ENCODE measurements around the gene SAMD14. TPM values are rescaled to one million over a fixed set of nuclear protein-coding genes. Genes with fewer than 3 reads are reported as not detected.
A peak's percentile ranks its signal among the peaks of the same experiment; 100 is the strongest.

SAMD14 gene
- total RNA-seq, 1 donor from 2014 or later, result 8.7 TPM

DNA sequence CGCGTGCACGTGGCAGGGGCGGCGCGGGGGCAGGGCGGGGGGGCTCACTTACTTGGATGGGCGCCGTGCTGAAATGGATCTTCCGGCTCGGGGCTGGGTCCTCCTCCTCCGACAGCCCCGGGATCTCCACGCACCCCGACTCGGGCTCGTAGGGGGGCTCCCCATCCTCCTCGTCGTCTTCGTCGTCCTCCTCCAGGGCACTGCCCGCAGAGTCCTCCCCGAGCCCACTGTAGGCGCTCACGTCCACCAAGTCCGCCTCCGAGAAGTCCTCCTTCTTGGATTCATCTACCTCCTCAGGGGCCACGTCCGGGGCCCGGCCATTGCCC lies 19.1 kb upstream of the SAMD14 start:
- Histone ChIP-seq H3K36me3 (no peaks in the 10 kb centered on the region), H3K79me2 (ENCODE audit: low read depth) (peaks cover 48% of the 10 kb centered on the region), H3K4me1 (peaks cover 37% of the 10 kb centered on the region), H4K20me1 (ENCODE audit: low read depth) (peaks cover 55% of the 10 kb centered on the region), H3K9me3 (ENCODE audit: low read depth) (no peaks in the 10 kb centered on the region), H2AFZ (replicated peaks) (no peak overlapping the region), H3K4me3 (peak overlapping the region; percentile 78), H3K9ac (no peak overlapping the region), H3K27ac (no peak overlapping the region), H3F3A (ENCODE audit: low read depth) (peaks cover 29% of the 10 kb centered on the region), H3K27me3 (peaks cover 13% of the 10 kb centered on the region), H3K4me2 (peak overlapping the region; percentile 96)
- Mint-ChIP-seq H3K4me3 (peak overlapping the region; percentile 87), H3K9me3 (no peaks in the 10 kb centered on the region), H3K4me1 (peaks cover 42% of the 10 kb centered on the region), H3K27me3 (ENCODE audit: insufficient read depth, low read depth) (peaks cover 8% of the 10 kb centered on the region), H3K27ac (no peak overlapping the region), H3K36me3 (peaks cover 10% of the 10 kb centered on the region)
- TF ChIP-seq, protein P1, sequence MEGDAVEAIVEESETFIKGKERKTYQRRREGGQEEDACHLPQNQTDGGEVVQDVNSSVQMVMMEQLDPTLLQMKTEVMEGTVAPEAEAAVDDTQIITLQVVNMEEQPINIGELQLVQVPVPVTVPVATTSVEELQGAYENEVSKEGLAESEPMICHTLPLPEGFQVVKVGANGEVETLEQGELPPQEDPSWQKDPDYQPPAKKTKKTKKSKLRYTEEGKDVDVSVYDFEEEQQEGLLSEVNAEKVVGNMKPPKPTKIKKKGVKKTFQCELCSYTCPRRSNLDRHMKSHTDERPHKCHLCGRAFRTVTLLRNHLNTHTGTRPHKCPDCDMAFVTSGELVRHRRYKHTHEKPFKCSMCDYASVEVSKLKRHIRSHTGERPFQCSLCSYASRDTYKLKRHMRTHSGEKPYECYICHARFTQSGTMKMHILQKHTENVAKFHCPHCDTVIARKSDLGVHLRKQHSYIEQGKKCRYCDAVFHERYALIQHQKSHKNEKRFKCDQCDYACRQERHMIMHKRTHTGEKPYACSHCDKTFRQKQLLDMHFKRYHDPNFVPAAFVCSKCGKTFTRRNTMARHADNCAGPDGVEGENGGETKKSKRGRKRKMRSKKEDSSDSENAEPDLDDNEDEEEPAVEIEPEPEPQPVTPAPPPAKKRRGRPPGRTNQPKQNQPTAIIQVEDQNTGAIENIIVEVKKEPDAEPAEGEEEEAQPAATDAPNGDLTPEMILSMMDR (IDR thresholded peaks at IDR 0.05), result no peak
- no peak for TF ChIP-seq EZH2phosphoT487 (IDR thresholded peaks at IDR 0.05)
- TF ChIP-seq EZH2 (IDR thresholded peaks at IDR 0.05), result no peak
- no peak for DNase-seq (ENCODE audit: low spot score)

DNA sequence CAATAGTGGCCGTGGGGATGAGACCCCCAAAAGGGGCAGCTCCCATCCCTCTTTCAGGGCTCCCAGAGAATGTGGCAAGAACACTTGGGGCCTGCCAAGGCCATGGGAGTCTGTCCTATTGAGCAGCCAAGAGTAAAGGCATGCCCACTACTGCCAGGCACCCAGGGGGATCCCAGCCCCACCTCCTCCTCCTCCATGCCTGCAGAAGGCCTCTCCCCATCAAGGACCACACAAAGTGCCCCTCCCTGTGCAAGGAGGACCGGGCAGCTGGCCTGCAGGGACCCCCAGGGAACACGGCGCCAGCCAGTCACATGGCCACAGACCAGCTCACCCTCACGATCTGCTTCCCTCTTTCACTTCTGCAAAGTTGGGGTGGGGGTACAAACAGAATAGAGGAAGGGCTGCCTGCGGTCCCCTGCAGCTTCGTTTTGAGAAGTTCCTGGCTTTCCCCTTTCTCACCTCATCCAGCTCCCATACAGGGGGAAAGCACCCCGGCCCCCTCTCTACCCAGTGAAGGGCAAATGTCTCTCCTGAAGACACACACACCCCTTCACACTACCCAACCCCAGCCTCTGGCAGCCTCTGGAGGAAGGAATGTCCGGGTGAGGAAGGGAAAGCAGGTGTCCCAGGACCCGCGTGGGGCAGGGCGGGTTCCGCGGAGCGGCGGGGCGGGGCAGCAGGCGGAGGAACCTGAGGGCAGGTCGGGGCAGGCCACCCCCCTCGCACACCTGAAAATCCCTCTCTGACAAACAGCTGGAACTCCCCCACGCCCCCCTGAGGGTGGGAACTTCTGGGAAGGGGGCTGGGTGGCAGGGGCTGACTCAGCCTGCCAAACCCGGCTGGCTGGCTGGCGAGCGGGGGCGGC lies 18.5 kb upstream of the SAMD14 start:
- H3K27ac ChIP-seq, result no peak overlapping the region
- Mint-ChIP-seq H3K4me1 (peaks cover 42% of the 10 kb centered on the region), H3K27me3 (ENCODE audit: insufficient read depth, low read depth) (peaks cover 10% of the 10 kb centered on the region), H3K27ac (peak overlapping the region; percentile 78), H3K9me3 (no peaks in the 10 kb centered on the region), H3K36me3 (peaks cover 12% of the 10 kb centered on the region), H3K4me3 (peak overlapping the region; percentile 87)
- H3K4me1 ChIP-seq, result peaks cover 37% of the 10 kb centered on the region
- DNase-seq (ENCODE audit: low spot score), result peak; percentile 54
- TF ChIP-seq EZH2 (IDR thresholded peaks at IDR 0.05) (no peak), EZH2phosphoT487 (IDR thresholded peaks at IDR 0.05) (no peak)
- TF ChIP-seq, protein P1 (IDR thresholded peaks at IDR 0.05), result peak; percentile 28
- peaks cover 55% of the 10 kb centered on the region for H4K20me1 ChIP-seq (ENCODE audit: low read depth)
- H2AFZ ChIP-seq (replicated peaks), result no peak overlapping the region
- peak overlapping the region; percentile 78 for H3K4me3 ChIP-seq
- H3K27me3 ChIP-seq, result peaks cover 13% of the 10 kb centered on the region
- no peaks in the 10 kb centered on the region for H3K36me3 ChIP-seq
- peak overlapping the region; percentile 96 for H3K4me2 ChIP-seq
- H3K9me3 ChIP-seq (ENCODE audit: low read depth), result no peaks in the 10 kb centered on the region
- H3K9ac ChIP-seq, result no peak overlapping the region
- peaks cover 48% of the 10 kb centered on the region for H3K79me2 ChIP-seq (ENCODE audit: low read depth)
- H3F3A ChIP-seq (ENCODE audit: low read depth), result peaks cover 29% of the 10 kb centered on the region

DNA sequence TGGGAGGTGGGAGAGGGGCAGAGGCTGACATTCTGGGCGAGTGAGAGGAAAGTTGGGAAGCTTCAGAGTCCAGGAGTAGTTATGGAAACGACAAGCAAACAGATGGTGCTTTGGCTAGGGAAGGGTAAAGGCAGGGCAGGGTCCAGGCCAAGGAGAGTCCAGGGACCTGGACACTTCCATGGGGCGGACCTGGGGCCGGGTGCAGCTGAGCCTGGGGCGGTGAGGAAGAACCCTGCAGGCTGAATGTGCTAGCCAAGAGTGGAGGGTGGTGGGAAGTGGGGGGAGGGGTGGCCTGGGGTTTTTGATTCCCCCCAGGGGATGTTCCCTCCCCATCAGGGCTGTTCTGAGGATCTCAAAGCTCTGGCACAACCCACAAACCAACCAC lies 17.9 kb upstream of the SAMD14 start:
- Histone ChIP-seq H3K9ac (peak overlapping the region; percentile 49), H3K4me1 (peaks cover 34% of the 10 kb centered on the region), H3K36me3 (no peaks in the 10 kb centered on the region), H3F3A (ENCODE audit: low read depth) (peaks cover 29% of the 10 kb centered on the region), H3K4me3 (peak overlapping the region; percentile 78), H3K27me3 (peaks cover 13% of the 10 kb centered on the region), H3K27ac (no peak overlapping the region), H4K20me1 (ENCODE audit: low read depth) (peaks cover 55% of the 10 kb centered on the region), H2AFZ (replicated peaks) (no peak overlapping the region), H3K4me2 (peak overlapping the region; percentile 96), H3K79me2 (ENCODE audit: low read depth) (peaks cover 48% of the 10 kb centered on the region), H3K9me3 (ENCODE audit: low read depth) (no peaks in the 10 kb centered on the region)
- Mint-ChIP-seq H3K27ac (no peak overlapping the region), H3K36me3 (peaks cover 15% of the 10 kb centered on the region), H3K9me3 (no peaks in the 10 kb centered on the region), H3K4me3 (peak overlapping the region; percentile 87), H3K27me3 (ENCODE audit: insufficient read depth, low read depth) (peaks cover 10% of the 10 kb centered on the region), H3K4me1 (peaks cover 42% of the 10 kb centered on the region)
- DNase-seq (ENCODE audit: low spot score), result no peak
- TF ChIP-seq, protein P1 (IDR thresholded peaks at IDR 0.05), result no peak
